OCI-LY1 (cell line): Measurements from ENCODE around the gene THSD7A.
A peak's percentile ranks its signal among the peaks of the same experiment; 100 is the strongest.

ENCODE experiments used
- H2AFZ ChIP-seq: fragments of 200-600 bp; sonication (generic), shearing (Covaris generic); 2 replicates; pipeline ENCODE4 v1.6.0; 2014; ENCODE audit warnings: antibody characterized with exemption, mild to moderate bottlenecking, low read length
- H3F3A ChIP-seq: fragments of 200-600 bp; sonication (generic), shearing (Covaris generic); 2 replicates; pipeline ENCODE4 v1.6.0; 2014; ENCODE audit warnings: mild to moderate bottlenecking, antibody characterized with exemption, low read length, moderate library complexity; ENCODE audit not compliant: insufficient read depth
- H3K27ac ChIP-seq: fragments of 200-600 bp; sonication (generic); 2 replicates; pipeline ENCODE4 v1.5.1; 2014; ENCODE audit warnings: low read length, mixed run types, mild to moderate bottlenecking, low read depth; ENCODE audit not compliant: poor library complexity, severe bottlenecking
- H3K27me3 ChIP-seq: fragments of 200-600 bp; sonication (generic); 2 replicates; pipeline ENCODE4 v1.6.0; 2014; ENCODE audit warnings: antibody characterized with exemption, mild to moderate bottlenecking, low read length, moderate library complexity; ENCODE audit not compliant: insufficient read depth
- H3K36me3 ChIP-seq: fragments of 200-600 bp; sonication (generic); 2 replicates; pipeline ENCODE4 v1.6.1; 2014; ENCODE audit warnings: mild to moderate bottlenecking, antibody characterized with exemption, low read length, moderate library complexity, mixed read lengths; ENCODE audit not compliant: insufficient read depth
- H3K4me1 ChIP-seq: fragments of 200-600 bp; sonication (generic); 2 replicates; pipeline ENCODE4 v1.5.1; 2014; ENCODE audit warnings: mild to moderate bottlenecking, low read length, moderate library complexity; ENCODE audit not compliant: insufficient read depth, severe bottlenecking
- H3K4me2 ChIP-seq: fragments of 200-600 bp; sonication (generic), shearing (Covaris generic); 2 replicates; pipeline ENCODE4 v1.6.1; 2014; ENCODE audit warnings: low read length
- H3K4me3 ChIP-seq: fragments of 200-600 bp; sonication (generic); 2 replicates; pipeline ENCODE4 v1.5.1; 2014; ENCODE audit warnings: low read length, low read depth, mild to moderate bottlenecking, mixed read lengths; ENCODE audit not compliant: poor library complexity, severe bottlenecking
- H3K79me2 ChIP-seq: fragments of 200-600 bp; shearing (Covaris generic); 2 replicates; pipeline ENCODE4 v1.6.1; 2016; ENCODE audit warnings: mixed run types, low read length, mixed read lengths; ENCODE audit not compliant: insufficient read depth
- H3K9ac ChIP-seq: fragments of 200-600 bp; sonication (generic), shearing (Covaris generic); 2 replicates; pipeline ENCODE4 v1.6.1; 2014; ENCODE audit warnings: mild to moderate bottlenecking, low read length, mixed read lengths
- H3K9me2 ChIP-seq: fragments of 200-600 bp; sonication (generic), shearing (Covaris generic); 2 replicates; pipeline ENCODE4 v1.6.1; 2014; ENCODE audit warnings: low read depth, mild to moderate bottlenecking, low read length, mixed read lengths
- H3K9me3 ChIP-seq: fragments of 200-600 bp; shearing (Covaris generic); 2 replicates; pipeline ENCODE4 v1.6.1; 2014; ENCODE audit warnings: low read length, mixed read lengths
- H4K20me1 ChIP-seq: fragments of 200-600 bp; sonication (generic), shearing (Covaris generic); 2 replicates; pipeline ENCODE4 v1.6.0; 2016; ENCODE audit warnings: mild to moderate bottlenecking, low read length; ENCODE audit not compliant: insufficient read depth
- CTCF ChIP-seq: fragments of 200-600 bp; sonication (generic), shearing (Covaris generic); IDR thresholded peaks from 2 replicates; pipeline ENCODE4 v1.5.1; 2017; ENCODE audit warnings: mild to moderate bottlenecking, antibody characterized with exemption, low read length, moderate library complexity, mixed read lengths
- EZH2 ChIP-seq: fragments of 200-600 bp; sonication (generic), shearing (Covaris generic); IDR thresholded peaks from 2 replicates; pipeline ENCODE4 v1.8.0; 2017; ENCODE audit warnings: borderline replicate concordance, mixed run types, mild to moderate bottlenecking, antibody characterized with exemption, low read length, moderate library complexity, mixed read lengths

Gene THSD7A

DNA sequence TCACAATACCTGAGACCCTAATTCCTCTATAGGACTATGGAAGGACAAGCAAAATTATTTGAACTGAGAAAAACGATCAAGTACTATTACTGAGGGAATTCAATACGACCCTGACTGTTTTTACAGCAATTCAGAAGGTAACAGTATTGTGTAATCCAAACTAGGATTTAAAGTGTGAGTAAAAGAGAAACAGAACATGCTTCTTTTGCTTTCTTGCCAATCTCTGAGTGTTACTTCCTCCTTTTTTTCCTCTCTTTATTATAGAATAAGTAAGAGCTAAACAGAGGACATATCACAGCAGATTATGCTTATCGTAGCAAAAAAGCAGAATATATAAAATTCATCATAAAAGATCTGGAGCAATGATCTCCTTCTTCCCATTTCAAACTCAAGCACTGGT, 292.1 kb downstream of the THSD7A start:
- Histone ChIP-seq H3K4me3 (peak overlapping the region; percentile 30), H3K27ac (peak overlapping the region; percentile 99), H3K4me1 (peaks cover 44% of the 10 kb centered on the region), H3K79me2 (no peaks in the 10 kb centered on the region), H3K4me2 (peak overlapping the region; percentile 59), H3K36me3 (peaks cover 8% of the 10 kb centered on the region; the same call in 1 of the 2 replicates), H3K27me3 (no peaks in the 10 kb centered on the region), H3F3A (peaks cover 8% of the 10 kb centered on the region; the same call in 1 of the 2 replicates), H4K20me1 (no peaks in the 10 kb centered on the region), H3K9me3 (peaks cover 21% of the 10 kb centered on the region), H3K9ac (peak overlapping the region; percentile 75), H3K9me2 (no peaks in the 10 kb centered on the region), H2AFZ (no peak overlapping the region)
- TF ChIP-seq EZH2 (no peak), CTCF (no peak)

- peak overlapping the region; percentile 99 for H3K27ac ChIP-seq
- H3K27me3 ChIP-seq, result no peaks in the 10 kb centered on the region
- H3F3A ChIP-seq, result peaks cover 8% of the 10 kb centered on the region; the same call in 1 of the 2 replicates
- H4K20me1 ChIP-seq, result no peaks in the 10 kb centered on the region
- peaks cover 8% of the 10 kb centered on the region; the same call in 1 of the 2 replicates for H3K36me3 ChIP-seq
- TF ChIP-seq EZH2 (no peak), CTCF (no peak)
- peak overlapping the region; percentile 44; the same call in 1 of the 2 replicates for H2AFZ ChIP-seq
- H3K9ac ChIP-seq, result peak overlapping the region; percentile 75
- no peaks in the 10 kb centered on the region for H3K9me2 ChIP-seq
- no peak overlapping the region for H3K4me2 ChIP-seq
- peaks cover 44% of the 10 kb centered on the region for H3K4me1 ChIP-seq
- H3K9me3 ChIP-seq, result peaks cover 21% of the 10 kb centered on the region
- H3K79me2 ChIP-seq, result no peaks in the 10 kb centered on the region
- no peak overlapping the region for H3K4me3 ChIP-seq
These were observed 293.2 kb downstream of the THSD7A start for GRCh38 chr7:11538751-11539299.

GRCh38 chr7:11533229-11533820, 298.7 kb downstream of the THSD7A start:
- no peak overlapping the region for H3K9ac ChIP-seq
- no peaks in the 10 kb centered on the region for H3K79me2 ChIP-seq
- H3K9me2 ChIP-seq, result no peaks in the 10 kb centered on the region
- H3K4me3 ChIP-seq, result no peak overlapping the region
- no peak overlapping the region for H3K4me2 ChIP-seq
- H3F3A ChIP-seq, result no peaks in the 10 kb centered on the region
- no peak for TF ChIP-seq CTCF
- no peak overlapping the region for H3K27ac ChIP-seq
- H3K4me1 ChIP-seq, result peaks cover 10% of the 10 kb centered on the region
- H3K9me3 ChIP-seq, result peaks cover 12% of the 10 kb centered on the region
- H3K27me3 ChIP-seq, result no peaks in the 10 kb centered on the region
- no peaks in the 10 kb centered on the region for H4K20me1 ChIP-seq
- H2AFZ ChIP-seq, result no peak overlapping the region
- peaks cover 8% of the 10 kb centered on the region; the same call in 1 of the 2 replicates for H3K36me3 ChIP-seq
